ENCODE measurements around the gene HPSE2.

Gene HPSE2

GRCh38 chr10:98852686-98853085 lies 383.0 kb downstream of the HPSE2 start:
- FAIRE-seq, result no peak
- DNase-seq (ENCODE audit: insufficient read length, low spot score), result no peak
- no peak for TF ChIP-seq POLR2A (IDR thresholded peaks at IDR 0.05; ENCODE audit: low read depth, low read length)

- no peak for TF ChIP-seq POLR2A (IDR thresholded peaks at IDR 0.05; ENCODE audit: low read depth, low read length)
- no peak for DNase-seq (ENCODE audit: insufficient read length, low spot score)
- FAIRE-seq, result no peak
Observed at GRCh38 chr10:98848361-98848760, 387.3 kb downstream of the HPSE2 start.

GRCh38 chr10:98846787-98847186 lies 388.9 kb downstream of the HPSE2 start:
- FAIRE-seq, result no peak
- no peak for DNase-seq (ENCODE audit: insufficient read length, low spot score)
- no peak for TF ChIP-seq POLR2A (IDR thresholded peaks at IDR 0.05; ENCODE audit: low read depth, low read length)

- DNase-seq (ENCODE audit: insufficient read length, low spot score) (no peak), FAIRE-seq (no peak)
- TF ChIP-seq POLR2A (IDR thresholded peaks at IDR 0.05; ENCODE audit: low read depth, low read length), result no peak
Observed at GRCh38 chr10:98833542-98833941, 402.1 kb downstream of the HPSE2 start.

- TF ChIP-seq POLR2A (IDR thresholded peaks at IDR 0.05; ENCODE audit: low read depth, low read length), result no peak
- FAIRE-seq, result no peak
- no peak for DNase-seq (ENCODE audit: insufficient read length, low spot score)
Observed at GRCh38 chr10:98832738-98833137, 402.9 kb downstream of the HPSE2 start.

GRCh38 chr10:98832196-98832595 lies 403.5 kb downstream of the HPSE2 start:
- no peak for DNase-seq (ENCODE audit: insufficient read length, low spot score)
- TF ChIP-seq POLR2A (IDR thresholded peaks at IDR 0.05; ENCODE audit: low read depth, low read length), result no peak
- FAIRE-seq, result no peak

GRCh38 chr10:98831391-98831790 lies 404.3 kb downstream of the HPSE2 start:
- FAIRE-seq (no peak), DNase-seq (ENCODE audit: insufficient read length, low spot score) (no peak)
- no peak for TF ChIP-seq POLR2A (IDR thresholded peaks at IDR 0.05; ENCODE audit: low read depth, low read length)

GRCh38 chr10:98825741-98826140 lies 409.9 kb downstream of the HPSE2 start:
- DNase-seq (ENCODE audit: insufficient read length, low spot score) (no peak), FAIRE-seq (no peak)
- TF ChIP-seq POLR2A (IDR thresholded peaks at IDR 0.05; ENCODE audit: low read depth, low read length), result no peak

- no peak for FAIRE-seq
Observed at GRCh38 chr10:98817396-98817795, 418.3 kb downstream of the HPSE2 start.

GRCh38 chr10:98815039-98815885 lies 420.4 kb downstream of the HPSE2 start:
- FAIRE-seq, result no peak
- DNase-seq (ENCODE audit: insufficient read length, low spot score), result no peak
- TF ChIP-seq POLR2A (IDR thresholded peaks at IDR 0.05; ENCODE audit: low read depth, low read length), result no peak

More at GRCh38 chr10:98817396-98817795, 418.3 kb downstream of the HPSE2 start:
- no peak for TF ChIP-seq POLR2A (IDR thresholded peaks at IDR 0.05; ENCODE audit: low read depth, low read length)
- DNase-seq (ENCODE audit: insufficient read length, low spot score), result no peak

GRCh38 chr10:98814470-98814869 lies 421.2 kb downstream of the HPSE2 start:
- DNase-seq (ENCODE audit: insufficient read length, low spot score) (no peak), FAIRE-seq (no peak)
- TF ChIP-seq POLR2A (IDR thresholded peaks at IDR 0.05; ENCODE audit: low read depth, low read length), result no peak

GRCh38 chr10:98808282-98808892 lies 427.3 kb downstream of the HPSE2 start:
- no peak for TF ChIP-seq POLR2A (IDR thresholded peaks at IDR 0.05; ENCODE audit: low read depth, low read length)
- DNase-seq (ENCODE audit: insufficient read length, low spot score) (no peak), FAIRE-seq (no peak)

GRCh38 chr10:98800263-98800662 lies 435.4 kb downstream of the HPSE2 start:
- TF ChIP-seq POLR2A (IDR thresholded peaks at IDR 0.05; ENCODE audit: low read depth, low read length), result no peak
- DNase-seq (ENCODE audit: insufficient read length, low spot score) (no peak), FAIRE-seq (no peak)

- DNase-seq (ENCODE audit: insufficient read length, low spot score) (no peak), FAIRE-seq (no peak)
- TF ChIP-seq POLR2A (IDR thresholded peaks at IDR 0.05; ENCODE audit: low read depth, low read length), result no peak
Observed at GRCh38 chr10:98795467-98795866, 440.2 kb downstream of the HPSE2 start.

- no peak for DNase-seq (ENCODE audit: insufficient read length, low spot score)
- no peak for TF ChIP-seq POLR2A (IDR thresholded peaks at IDR 0.05; ENCODE audit: low read depth, low read length)
Observed at GRCh38 chr10:98790817-98791216, 444.8 kb downstream of the HPSE2 start.

More at GRCh38 chr10:98790817-98791216, 444.8 kb downstream of the HPSE2 start:
- FAIRE-seq, result no peak

All from H54 (cell line).